Esophagus (tissue), 2 donors: ENCODE measurements around the gene ZNF521. TPM values are rescaled to one million over a fixed set of nuclear protein-coding genes. Genes with fewer than 3 reads are reported as not detected.

Experiments used
- H3K27ac ChIP-seq, 2 donors: one replicate each; pipeline ENCODE4 v1.5.1; 2013; ENCODE audit warnings: low read depth in 2 of 2, mild to moderate bottlenecking in 2 of 2, inconsistent platforms in 1 of 2, low read length in 1 of 2, moderate library complexity in 1 of 2
- H3K27me3 ChIP-seq, 2 donors: one replicate each; pipeline ENCODE4 v1.6.1; 2013; ENCODE audit warnings: low read length in 2 of 2, control low read depth in 1 of 2, mild to moderate bottlenecking in 1 of 2; ENCODE audit not compliant: insufficient read depth in 2 of 2, control insufficient read depth in 1 of 2
- H3K36me3 ChIP-seq, 2 donors: one replicate each; pipeline ENCODE4 v1.6.1; 2013; ENCODE audit warnings: low read length in 1 of 2; ENCODE audit not compliant: control insufficient read depth in 2 of 2, insufficient read depth in 2 of 2
- H3K4me1 ChIP-seq, 2 donors: one replicate each; pipeline ENCODE4 v1.6.1; 2013; ENCODE audit warnings: low read length in 1 of 2; ENCODE audit not compliant: control insufficient read depth in 2 of 2, insufficient read depth in 2 of 2
- H3K4me3 ChIP-seq, 2 donors: one replicate each; pipeline ENCODE4 v1.5.1; 2013; ENCODE audit warnings: low read length in 2 of 2, mild to moderate bottlenecking in 2 of 2, low read depth in 1 of 2, moderate library complexity in 1 of 2
- H3K9me3 ChIP-seq, 2 donors: one replicate each; pipeline ENCODE4 v1.6.1; 2013; ENCODE audit warnings: mild to moderate bottlenecking in 2 of 2, low read depth in 1 of 2, low read length in 1 of 2, moderate library complexity in 1 of 2; ENCODE audit not compliant: control insufficient read depth in 2 of 2, insufficient read depth in 1 of 2
- WGBS, 2 donors: extraction: QIAGEN DNeasy Blood & Tissue Kit; methylation state at CpG; one replicate each; pipeline ENCODE4 v1.1.7; 2013; 5-methylcytosine and 5-hydroxymethylcytosine counted together
- polyA plus RNA-seq, 2 donors: library from polyadenylated mRNA; stranded (reverse); fragments of 200-250 nt; gene quantifications; one replicate each; pipeline ENCODE4 v1.2.3, GENCODE V29; 2013
- donor health status: healthy with polysubstance abuse.
- donor health status: Bipolar disorder and iron deficiency.

ZNF521 gene
- polyA plus RNA-seq, 2 donors = 0.79 to 1.2 TPM

GRCh38 chr18:25316381-25317018 is 35.5 kb downstream of the ZNF521 start:
- no peaks in the 10 kb centered on the region for H3K36me3 ChIP-seq
- H3K27ac ChIP-seq = no peak overlapping the region
- H3K27me3 ChIP-seq = no peaks in the 10 kb centered on the region
- 83 to 85% methylated on average over 9 of the region's 9 CpGs for WGBS, 2 donors
- H3K9me3 ChIP-seq = no peaks in the 10 kb centered on the region
- H3K4me3 ChIP-seq = no peak overlapping the region
- no peaks in the 10 kb centered on the region for H3K4me1 ChIP-seq

- Histone ChIP-seq H3K4me1 (no peaks in the 10 kb centered on the region), H3K4me3 (no peak overlapping the region), H3K36me3 (no peaks in the 10 kb centered on the region), H3K9me3 (no peaks in the 10 kb centered on the region), H3K27me3 (no peaks in the 10 kb centered on the region), H3K27ac (no peak overlapping the region)
These were observed 37.2 kb downstream of the ZNF521 start for GRCh38 chr18:25314838-25315190.

GRCh38 chr18:25314151-25314837 is 37.7 kb downstream of the ZNF521 start:
- H3K27me3 ChIP-seq = no peaks in the 10 kb centered on the region
- no peaks in the 10 kb centered on the region for H3K36me3 ChIP-seq
- WGBS, 2 donors = 68 to 69% methylated on average over 3 of the region's 3 CpGs

GRCh38 chr18:25313268-25313667 is 38.7 kb downstream of the ZNF521 start:
- no peak overlapping the region for H3K27ac ChIP-seq
- H3K36me3 ChIP-seq = no peaks in the 10 kb centered on the region
- no peaks in the 10 kb centered on the region for H3K27me3 ChIP-seq
- H3K4me1 ChIP-seq = no peaks in the 10 kb centered on the region
- H3K9me3 ChIP-seq = no peaks in the 10 kb centered on the region
- 54 to 59% methylated on average over 1 of the region's 1 CpG for WGBS, 2 donors
- H3K4me3 ChIP-seq = no peak overlapping the region

More at GRCh38 chr18:25314151-25314837, 37.7 kb downstream of the ZNF521 start:
- no peaks in the 10 kb centered on the region for H3K9me3 ChIP-seq
- H3K4me3 ChIP-seq = no peak overlapping the region
- H3K27ac ChIP-seq = no peak overlapping the region
- no peaks in the 10 kb centered on the region for H3K4me1 ChIP-seq

GRCh38 chr18:25310045-25310444 is 41.9 kb downstream of the ZNF521 start:
- H3K4me1 ChIP-seq = no peaks in the 10 kb centered on the region
- H3K36me3 ChIP-seq = no peaks in the 10 kb centered on the region
- no peaks in the 10 kb centered on the region for H3K9me3 ChIP-seq
- no peaks in the 10 kb centered on the region for H3K27me3 ChIP-seq
- no peak overlapping the region for H3K27ac ChIP-seq
- no peak overlapping the region for H3K4me3 ChIP-seq

- Histone ChIP-seq H3K27me3 (no peaks in the 10 kb centered on the region), H3K36me3 (no peaks in the 10 kb centered on the region), H3K9me3 (no peaks in the 10 kb centered on the region), H3K27ac (no peak overlapping the region), H3K4me3 (no peak overlapping the region), H3K4me1 (no peaks in the 10 kb centered on the region)
- WGBS, 2 donors = 76 to 80% methylated on average over 3 of the region's 3 CpGs
These were observed 43.6 kb downstream of the ZNF521 start for GRCh38 chr18:25308381-25308780.

GRCh38 chr18:25307192-25307591 is 44.8 kb downstream of the ZNF521 start:
- Histone ChIP-seq H3K9me3 (no peaks in the 10 kb centered on the region), H3K27ac (no peak overlapping the region), H3K4me3 (no peak overlapping the region), H3K27me3 (no peaks in the 10 kb centered on the region), H3K4me1 (no peaks in the 10 kb centered on the region), H3K36me3 (no peaks in the 10 kb centered on the region)
- WGBS, 2 donors = 91 to 100% methylated on average over 1 of the region's 1 CpG

GRCh38 chr18:25306671-25307070 is 45.3 kb downstream of the ZNF521 start:
- Histone ChIP-seq H3K27ac (no peak overlapping the region), H3K4me1 (no peaks in the 10 kb centered on the region), H3K4me3 (no peak overlapping the region), H3K36me3 (peaks cover 0 to 3% of the 10 kb centered on the region in 2 donors), H3K27me3 (no peaks in the 10 kb centered on the region), H3K9me3 (no peaks in the 10 kb centered on the region)
- WGBS, 2 donors = 93 to 100% methylated on average over 1 of the region's 1 CpG

GRCh38 chr18:25305584-25305983 is 46.4 kb downstream of the ZNF521 start:
- Histone ChIP-seq H3K27me3 (no peaks in the 10 kb centered on the region), H3K9me3 (no peaks in the 10 kb centered on the region), H3K36me3 (peaks cover 0 to 3% of the 10 kb centered on the region in 2 donors), H3K4me1 (no peaks in the 10 kb centered on the region), H3K27ac (no peak overlapping the region), H3K4me3 (no peak overlapping the region)

GRCh38 chr18:25300492-25300891 is 51.5 kb downstream of the ZNF521 start:
- Histone ChIP-seq H3K9me3 (no peaks in the 10 kb centered on the region), H3K4me1 (no peaks in the 10 kb centered on the region), H3K27ac (no peak overlapping the region), H3K27me3 (no peaks in the 10 kb centered on the region), H3K36me3 (peaks cover 0 to 3% of the 10 kb centered on the region in 2 donors), H3K4me3 (no peak overlapping the region)
- 86 to 87% methylated on average over 2 of the region's 2 CpGs for WGBS, 2 donors
